HepG2 (cell line): ENCODE measurements around the gene HEMK1.

ENCODE experiments used
- AHDC1 ChIP-seq: sonication (generic); formaldehyde crosslinking; IDR thresholded peaks from 2 replicates; pipeline ENCODE4 v1.5.1; 2020; ENCODE audit warnings: mild to moderate bottlenecking, missing genetic modification reagents, borderline replicate concordance
- EED ChIP-seq: sonication (generic); formaldehyde crosslinking; IDR thresholded peaks from 2 replicates; pipeline ENCODE4 v1.5.0; 2020; ENCODE audit warnings: mild to moderate bottlenecking, missing genetic modification reagents
- HDAC2 ChIP-seq: sonication (generic); formaldehyde crosslinking; IDR thresholded peaks from 2 replicates; pipeline ENCODE4 v1.4.0; 2020; ENCODE audit warnings: missing genetic modification reagents
- MAX ChIP-seq: IDR thresholded peaks from 2 replicates; pipeline ENCODE4 v1.6.1; 2012; ENCODE audit warnings: inconsistent platforms
- NFIC ChIP-seq: IDR thresholded peaks from 2 replicates; pipeline ENCODE4 v1.6.1; 2012; ENCODE audit warnings: mild to moderate bottlenecking, low read length, inconsistent platforms

DNA sequence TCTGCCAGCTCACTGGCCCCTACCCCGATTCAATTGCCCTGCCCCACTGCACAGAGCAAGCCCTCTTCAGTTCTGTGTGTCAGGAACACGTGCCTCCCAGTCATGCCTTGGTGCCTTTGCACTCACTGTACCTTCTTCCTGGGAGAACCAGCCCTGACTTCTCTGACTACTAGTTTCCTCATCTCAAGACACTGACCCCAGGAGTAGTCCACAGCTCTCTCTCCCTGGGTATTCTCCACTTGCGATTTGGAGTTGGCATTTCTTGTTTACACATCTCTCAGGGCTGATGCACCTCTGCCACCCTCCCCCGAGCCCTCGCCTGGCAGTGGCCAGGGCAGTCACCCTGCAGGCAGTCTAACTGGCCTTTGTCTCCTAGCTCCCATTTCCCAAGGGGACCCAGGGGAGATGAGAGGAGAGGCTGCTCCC is 36.6 kb downstream of the HEMK1 start:
- TF ChIP-seq MAX, result no peak
- TF ChIP-seq EED, result no peak
- TF ChIP-seq HDAC2 (CRISPR knock-in tag), result no peak
- TF ChIP-seq NFIC, result no peak
- no peak for TF ChIP-seq AHDC1 (CRISPR knock-in tag)
